GM18520 (cell line): ENCODE measurements around the gene HSPBAP1.

Source experiments
- ATAC-seq: cut with Tn5 transposase; IDR thresholded peaks from one replicate; pipeline ENCODE4 v1.9.1; 2021; ENCODE audit not compliant: unreplicated experiment

Gene HSPBAP1

GRCh38 chr3:122690096-122690495 is 103.5 kb downstream of the HSPBAP1 start:
- no peak for ATAC-seq
